WTC11 (cell line): ENCODE data around the gene PIPOX.

Experiments
- CBFB ChIP-seq: sonication (generic); formaldehyde crosslinking; IDR thresholded peaks from 2 replicates; pipeline ENCODE4 v1.8.1; 2022; ENCODE audit warnings: mild to moderate bottlenecking, low read depth, missing genetic modification reagents
- ESRRA ChIP-seq: sonication (generic); formaldehyde crosslinking; IDR thresholded peaks from 2 replicates; pipeline ENCODE4 v1.8.1; 2022; ENCODE audit warnings: mild to moderate bottlenecking, missing genetic modification reagents, borderline replicate concordance
- ETV6 ChIP-seq: sonication (generic); formaldehyde crosslinking; IDR thresholded peaks from 2 replicates; pipeline ENCODE4 v1.8.1; 2022; ENCODE audit warnings: mild to moderate bottlenecking, missing genetic modification reagents
- FOXK1 ChIP-seq: sonication (generic); formaldehyde crosslinking; IDR thresholded peaks from 2 replicates; pipeline ENCODE4 v1.8.0; 2022; ENCODE audit warnings: mild to moderate bottlenecking, moderate library complexity, missing genetic modification reagents
- IRF2 ChIP-seq: sonication (generic); formaldehyde crosslinking; IDR thresholded peaks from 2 replicates; pipeline ENCODE4 v1.8.0; 2022; ENCODE audit warnings: low read depth, missing genetic modification reagents, borderline replicate concordance
- JUN ChIP-seq: sonication (generic); formaldehyde crosslinking; IDR thresholded peaks from 2 replicates; pipeline ENCODE4 v1.8.0; 2023; ENCODE audit warnings: mild to moderate bottlenecking, missing genetic modification reagents
- MYBL2 ChIP-seq: sonication (generic); formaldehyde crosslinking; IDR thresholded peaks from 2 replicates; pipeline ENCODE4 v1.8.1; 2023; ENCODE audit warnings: mild to moderate bottlenecking, moderate library complexity, missing genetic modification reagents
- NR3C1 ChIP-seq: sonication (generic); formaldehyde crosslinking; conservative IDR thresholded peaks from 2 replicates; pipeline ENCODE4 v1.8.1; 2023; ENCODE audit warnings: low read depth, mild to moderate bottlenecking, missing genetic modification reagents
- SMAD3 ChIP-seq: sonication (generic); formaldehyde crosslinking; IDR thresholded peaks from 2 replicates; pipeline ENCODE4 v1.8.0; 2022; ENCODE audit warnings: missing genetic modification reagents, mild to moderate bottlenecking, borderline replicate concordance
- TEAD1 ChIP-seq: sonication (generic); formaldehyde crosslinking; IDR thresholded peaks from 2 replicates; pipeline ENCODE4 v1.8.0; 2022; ENCODE audit warnings: mild to moderate bottlenecking, missing genetic modification reagents
- TP53 ChIP-seq: sonication (generic); formaldehyde crosslinking; IDR thresholded peaks from 2 replicates; pipeline ENCODE4 v1.8.1; 2023; ENCODE audit warnings: mild to moderate bottlenecking, missing genetic modification reagents
- ZNF396 ChIP-seq: fragments of 250-450 bp; sonication (Bioruptor Pico); IDR thresholded peaks from 2 replicates; pipeline ENCODE4 v1.8.0; 2021; ENCODE audit warnings: mild to moderate bottlenecking, moderate library complexity, borderline replicate concordance
- TF ChIP-seq, protein P1 (sequence below): sonication (generic); formaldehyde crosslinking; conservative IDR thresholded peaks from 2 replicates; pipeline ENCODE4 v1.8.1; 2022; ENCODE audit warnings: mild to moderate bottlenecking, missing genetic modification reagents
- TF ChIP-seq, protein P2 (sequence below): fragments of 200-600 bp; IDR thresholded peaks from 2 replicates; pipeline ENCODE4 v1.8.0; 2022; ENCODE audit warnings: antibody characterized with exemption

DNA sequence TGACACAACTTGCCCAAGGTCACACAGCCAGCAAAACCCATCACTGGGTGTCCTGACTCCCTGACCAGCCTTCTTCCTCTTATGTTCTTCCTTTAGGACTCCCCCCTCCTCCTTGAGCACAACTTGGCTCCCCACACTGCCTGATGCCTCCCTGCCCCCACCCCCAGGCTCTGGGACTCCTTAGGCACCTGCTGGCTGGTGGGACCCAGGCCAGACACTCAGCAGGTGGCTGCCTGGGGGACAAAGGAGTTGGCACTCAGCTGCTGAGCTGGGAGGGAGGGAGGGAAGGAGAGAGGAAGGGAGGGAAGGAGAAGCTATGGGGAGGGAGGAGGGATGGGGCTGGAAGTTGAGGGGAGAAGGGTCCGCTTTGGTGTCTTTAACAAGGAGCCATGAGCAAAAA, 45.1 kb upstream of the PIPOX start:
- TF ChIP-seq, protein P1, sequence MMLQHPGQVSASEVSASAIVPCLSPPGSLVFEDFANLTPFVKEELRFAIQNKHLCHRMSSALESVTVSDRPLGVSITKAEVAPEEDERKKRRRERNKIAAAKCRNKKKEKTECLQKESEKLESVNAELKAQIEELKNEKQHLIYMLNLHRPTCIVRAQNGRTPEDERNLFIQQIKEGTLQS (CRISPR knock-in tag), result no peak
- no peak for TF ChIP-seq MYBL2 (CRISPR knock-in tag)
- TF ChIP-seq, protein P2, sequence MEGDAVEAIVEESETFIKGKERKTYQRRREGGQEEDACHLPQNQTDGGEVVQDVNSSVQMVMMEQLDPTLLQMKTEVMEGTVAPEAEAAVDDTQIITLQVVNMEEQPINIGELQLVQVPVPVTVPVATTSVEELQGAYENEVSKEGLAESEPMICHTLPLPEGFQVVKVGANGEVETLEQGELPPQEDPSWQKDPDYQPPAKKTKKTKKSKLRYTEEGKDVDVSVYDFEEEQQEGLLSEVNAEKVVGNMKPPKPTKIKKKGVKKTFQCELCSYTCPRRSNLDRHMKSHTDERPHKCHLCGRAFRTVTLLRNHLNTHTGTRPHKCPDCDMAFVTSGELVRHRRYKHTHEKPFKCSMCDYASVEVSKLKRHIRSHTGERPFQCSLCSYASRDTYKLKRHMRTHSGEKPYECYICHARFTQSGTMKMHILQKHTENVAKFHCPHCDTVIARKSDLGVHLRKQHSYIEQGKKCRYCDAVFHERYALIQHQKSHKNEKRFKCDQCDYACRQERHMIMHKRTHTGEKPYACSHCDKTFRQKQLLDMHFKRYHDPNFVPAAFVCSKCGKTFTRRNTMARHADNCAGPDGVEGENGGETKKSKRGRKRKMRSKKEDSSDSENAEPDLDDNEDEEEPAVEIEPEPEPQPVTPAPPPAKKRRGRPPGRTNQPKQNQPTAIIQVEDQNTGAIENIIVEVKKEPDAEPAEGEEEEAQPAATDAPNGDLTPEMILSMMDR, result no peak
- no peak for TF ChIP-seq ETV6 (CRISPR knock-in tag)
- TF ChIP-seq CBFB (CRISPR knock-in tag), result no peak
- TF ChIP-seq JUN (CRISPR knock-in tag), result no peak
- TF ChIP-seq TEAD1 (CRISPR knock-in tag), result no peak
- no peak for TF ChIP-seq ESRRA (CRISPR knock-in tag)
- TF ChIP-seq SMAD3 (CRISPR knock-in tag), result no peak
- TF ChIP-seq NR3C1, result no peak
- TF ChIP-seq TP53 (CRISPR knock-in tag), result no peak
- TF ChIP-seq ZNF396, result no peak
- TF ChIP-seq FOXK1 (CRISPR knock-in tag), result no peak
- no peak for TF ChIP-seq IRF2 (CRISPR knock-in tag)
